Neural cell (in vitro differentiated cells): ENCODE results near the gene OR11A1. TPM values are rescaled to one million over a fixed set of nuclear protein-coding genes. Genes with fewer than 3 reads are reported as not detected.

Experiments
- H2AFZ ChIP-seq: fragments of 200-600, 300-800 bp; sonication (generic), shearing (Covaris generic); 2 replicates; pipeline ENCODE4 v1.6.0; 2014; ENCODE audit warnings: low read depth, mild to moderate bottlenecking, antibody characterized with exemption, low read length, moderate library complexity
- H3F3A ChIP-seq: fragments of 200-600 bp; shearing (Covaris generic); 2 replicates; pipeline ENCODE4 v1.6.1; 2016; ENCODE audit warnings: mild to moderate bottlenecking, moderate library complexity, mixed read lengths, antibody characterized with exemption, low read length; ENCODE audit not compliant: insufficient read depth, poor library complexity, severe bottlenecking
- H3K27ac ChIP-seq: fragments of 200-600, 300-800 bp; sonication (generic), shearing (Covaris generic); 2 replicates; pipeline ENCODE4 v1.5.1; 2014; ENCODE audit warnings: mild to moderate bottlenecking, low read length, moderate library complexity
- H3K27me3 ChIP-seq: fragments of 300-800, 200-600 bp; sonication (generic), shearing (Covaris generic); 2 replicates; pipeline ENCODE4 v1.6.0; 2014; ENCODE audit warnings: mild to moderate bottlenecking, low read depth, low read length, moderate library complexity; ENCODE audit not compliant: insufficient read depth
- H3K36me3 ChIP-seq: fragments of 300-800, 200-600 bp; sonication (generic), shearing (Covaris generic); 2 replicates; pipeline ENCODE4 v1.5.1; 2014; ENCODE audit warnings: mild to moderate bottlenecking, antibody characterized with exemption, low read length, moderate library complexity; ENCODE audit not compliant: insufficient read depth
- H3K4me2 ChIP-seq: fragments of 300-800, 200-600 bp; sonication (generic), shearing (Covaris generic); 2 replicates; pipeline ENCODE4 v1.6.0; 2014; ENCODE audit warnings: mild to moderate bottlenecking, low read length
- H3K4me3 ChIP-seq: fragments of 300-800, 200-600 bp; sonication (generic), shearing (Covaris generic); 2 replicates; pipeline ENCODE4 v1.5.1; 2014; ENCODE audit warnings: mild to moderate bottlenecking, low read length, moderate library complexity
- H3K79me2 ChIP-seq: fragments of 200-600 bp; shearing (Covaris generic); replicated peaks from 2 replicates; pipeline ENCODE4 v1.6.0; 2014; ENCODE audit warnings: mild to moderate bottlenecking, low read length, moderate library complexity; ENCODE audit not compliant: insufficient read depth
- H3K9ac ChIP-seq: fragments of 300-800, 200-600 bp; sonication (generic), shearing (Covaris generic); 2 replicates; pipeline ENCODE4 v1.6.1; 2016; ENCODE audit warnings: mild to moderate bottlenecking, low read length, mixed read lengths
- H3K9me2 ChIP-seq: fragments of 200-600 bp; shearing (Covaris generic); 2 replicates; pipeline ENCODE4 v1.6.1; 2016; ENCODE audit warnings: mild to moderate bottlenecking, low read length, mixed read lengths; ENCODE audit not compliant: insufficient read depth
- H3K9me3 ChIP-seq: fragments of 200-600, 300-800 bp; sonication (generic), shearing (Covaris generic); 2 replicates; pipeline ENCODE4 v1.6.1; 2016; ENCODE audit warnings: mild to moderate bottlenecking, mixed run types, low read length, moderate library complexity, mixed read lengths
- H4K20me1 ChIP-seq: fragments of 200-600 bp; shearing (Covaris generic); 2 replicates; pipeline ENCODE4 v1.6.1; 2016; ENCODE audit warnings: mild to moderate bottlenecking, mixed run types; ENCODE audit not compliant: insufficient read depth
- CTCF ChIP-seq: fragments of 450-650 bp; IDR thresholded peaks from 2 replicates; pipeline ENCODE4 v1.5.1; 2014; ENCODE audit warnings: antibody characterized with exemption, mild to moderate bottlenecking, moderate library complexity; ENCODE audit not compliant: poor library complexity, severe bottlenecking
- EP300 ChIP-seq: fragments of 450-650 bp; conservative IDR thresholded peaks from 2 replicates; pipeline ENCODE4 v1.6.1; 2014; ENCODE audit warnings: antibody characterized with exemption, mild to moderate bottlenecking, moderate library complexity; ENCODE audit not compliant: poor library complexity, severe bottlenecking
- EZH2 ChIP-seq: fragments of 200-600, 300-800 bp; shearing (Covaris generic), sonication (generic); IDR thresholded peaks from 2 replicates; pipeline ENCODE4 v1.6.1; 2014; ENCODE audit warnings: antibody characterized with exemption, low read length, borderline replicate concordance, mild to moderate bottlenecking; ENCODE audit not compliant: insufficient read depth, poor library complexity, severe bottlenecking
- POLR2AphosphoS5 ChIP-seq: IDR thresholded peaks from 2 replicates; pipeline ENCODE4 v1.6.1; 2012
- RAD21 ChIP-seq: fragments of 450-650 bp; conservative IDR thresholded peaks from 2 replicates; pipeline ENCODE4 v1.6.1; 2014; ENCODE audit warnings: antibody characterized with exemption, mild to moderate bottlenecking, moderate library complexity
- REST ChIP-seq: IDR thresholded peaks from 2 replicates; pipeline ENCODE4 v1.6.1; 2012; ENCODE audit warnings: borderline replicate concordance
- SMC3 ChIP-seq: fragments of 450-650 bp; conservative IDR thresholded peaks from 2 replicates; pipeline ENCODE4 v1.6.1; 2014; ENCODE audit warnings: antibody characterized with exemption, mild to moderate bottlenecking, moderate library complexity; ENCODE audit not compliant: poor library complexity
- TAF1 ChIP-seq: IDR thresholded peaks from 2 replicates; pipeline ENCODE4 v1.6.1; 2012; ENCODE audit warnings: low read depth
- polyA plus RNA-seq: library from polyadenylated mRNA; depleted of rRNA; stranded (reverse); fragments of >200 nt; gene quantifications from 2 replicates; pipeline ENCODE4 v1.2.3, GENCODE V29; 2014

Gene OR11A1
- polyA plus RNA-seq, 1 donor from 2014 or later: not detected

- Histone ChIP-seq H3K27ac (no peak overlapping the region), H3K4me2 (no peak overlapping the region), H3K4me3 (no peak overlapping the region), H3K9me2 (no peaks in the 10 kb centered on the region), H3K9ac (no peak overlapping the region), H2AFZ (no peak overlapping the region), H4K20me1 (no peaks in the 10 kb centered on the region), H3F3A (no peaks in the 10 kb centered on the region), H3K27me3 (no peaks in the 10 kb centered on the region), H3K79me2 (no peaks in the 10 kb centered on the region), H3K9me3 (no peaks in the 10 kb centered on the region), H3K36me3 (no peaks in the 10 kb centered on the region)
- TF ChIP-seq TAF1 (no peak), CTCF (no peak), EZH2 (no peak), REST (no peak), POLR2AphosphoS5 (no peak), EP300 (no peak), SMC3 (no peak)
Observed at GRCh38 chr6:29489286-29489685, 32.4 kb upstream of the OR11A1 start.

- no peaks in the 10 kb centered on the region for H3K36me3 ChIP-seq
- no peak overlapping the region for H3K27ac ChIP-seq
- no peak overlapping the region for H3K4me3 ChIP-seq
- H3K27me3 ChIP-seq: no peaks in the 10 kb centered on the region
- H3K9me2 ChIP-seq: no peaks in the 10 kb centered on the region
- H3K79me2 ChIP-seq: no peaks in the 10 kb centered on the region
- no peaks in the 10 kb centered on the region for H4K20me1 ChIP-seq
- TF ChIP-seq EZH2: no peak
- no peak for TF ChIP-seq POLR2AphosphoS5
- TF ChIP-seq SMC3: no peak
- TF ChIP-seq RAD21: no peak
- TF ChIP-seq CTCF: no peak
- no peak overlapping the region for H3K9ac ChIP-seq
- H3F3A ChIP-seq: no peaks in the 10 kb centered on the region
- no peak overlapping the region for H3K4me2 ChIP-seq
- no peak overlapping the region for H2AFZ ChIP-seq
- no peaks in the 10 kb centered on the region for H3K9me3 ChIP-seq
Observed at GRCh38 chr6:29488874-29489273, 32.0 kb upstream of the OR11A1 start.
